AG04449 (cell line): ENCODE data around the gene RBM33.

Experiments
- CTCF ChIA-PET: fragments of 350-600 bp; formaldehyde crosslinking; extraction: SDS; loops from one replicate; lab custom pipeline; 2021; ENCODE audit warnings: antibody characterized with exemption; lab: Yijun Ruan, JAX
- POLR2A ChIA-PET: fragments of 400-600, 350-600 bp; formaldehyde crosslinking; extraction: SDS; loops from one replicate; lab custom pipeline; 2020; ENCODE audit warnings: antibody characterized with exemption, inconsistent platforms; lab: Yijun Ruan, JAX
- DNase-seq: peaks from one replicate; pipeline ENCODE4 v3.0.0-alpha.2; 2010; ENCODE audit warnings: low read depth, low spot score
- H3K4me3 ChIP-seq: 2 replicates; pipeline ENCODE4 v1.5.1; 2011; ENCODE audit warnings: low read depth, mild to moderate bottlenecking, control low read depth, low read length
- TF ChIP-seq, protein P1 (sequence below): IDR thresholded peaks from one replicate; pipeline ENCODE4 v1.5.1; 2011; ENCODE audit warnings: mild to moderate bottlenecking, moderate library complexity, low read length, control low read depth, inconsistent platforms; ENCODE audit not compliant: insufficient read depth; ENCODE audit errors: missing control alignments

Gene RBM33

DNA sequence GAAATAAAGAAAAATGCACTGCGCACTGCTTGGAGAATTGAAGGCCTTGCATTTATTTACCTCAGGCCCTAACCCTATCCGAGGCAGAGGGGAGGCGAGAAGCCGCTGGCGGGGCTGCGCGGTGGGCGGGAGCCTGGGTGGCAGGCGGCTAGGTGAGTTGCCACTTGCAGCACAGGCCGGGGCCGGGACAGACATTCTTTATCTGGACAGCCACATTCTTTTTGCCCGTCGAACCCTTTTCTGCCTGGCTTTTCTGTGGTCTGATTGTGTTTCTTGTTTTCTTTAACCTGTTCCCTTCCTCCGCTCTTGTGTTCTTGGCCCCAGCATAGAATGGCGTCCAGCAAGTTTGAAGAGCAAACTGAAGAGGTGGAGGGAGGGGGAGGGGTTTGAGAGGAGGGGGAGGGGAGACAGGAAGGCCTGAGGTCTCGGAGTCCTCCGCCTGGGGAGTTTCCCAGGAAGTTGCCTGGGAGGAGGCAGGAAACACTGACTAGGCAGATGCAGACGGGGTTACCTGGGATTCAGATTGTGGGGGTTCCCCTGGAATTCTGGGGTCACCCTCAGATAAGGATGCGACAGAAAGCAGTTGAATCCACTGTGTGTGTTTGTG lies 162.7 kb downstream of the RBM33 start:
- DNase-seq = no peak
- POLR2A ChIA-PET = no interaction called here
- CTCF ChIA-PET = interaction anchor here (1.8 kb wide), 1 partner anchor 971 kb away, joined by 4 read pairs; no protein-coding TSS in a partner anchor
- TF ChIP-seq, protein P1, sequence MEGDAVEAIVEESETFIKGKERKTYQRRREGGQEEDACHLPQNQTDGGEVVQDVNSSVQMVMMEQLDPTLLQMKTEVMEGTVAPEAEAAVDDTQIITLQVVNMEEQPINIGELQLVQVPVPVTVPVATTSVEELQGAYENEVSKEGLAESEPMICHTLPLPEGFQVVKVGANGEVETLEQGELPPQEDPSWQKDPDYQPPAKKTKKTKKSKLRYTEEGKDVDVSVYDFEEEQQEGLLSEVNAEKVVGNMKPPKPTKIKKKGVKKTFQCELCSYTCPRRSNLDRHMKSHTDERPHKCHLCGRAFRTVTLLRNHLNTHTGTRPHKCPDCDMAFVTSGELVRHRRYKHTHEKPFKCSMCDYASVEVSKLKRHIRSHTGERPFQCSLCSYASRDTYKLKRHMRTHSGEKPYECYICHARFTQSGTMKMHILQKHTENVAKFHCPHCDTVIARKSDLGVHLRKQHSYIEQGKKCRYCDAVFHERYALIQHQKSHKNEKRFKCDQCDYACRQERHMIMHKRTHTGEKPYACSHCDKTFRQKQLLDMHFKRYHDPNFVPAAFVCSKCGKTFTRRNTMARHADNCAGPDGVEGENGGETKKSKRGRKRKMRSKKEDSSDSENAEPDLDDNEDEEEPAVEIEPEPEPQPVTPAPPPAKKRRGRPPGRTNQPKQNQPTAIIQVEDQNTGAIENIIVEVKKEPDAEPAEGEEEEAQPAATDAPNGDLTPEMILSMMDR = no peak
- no peak overlapping the region for H3K4me3 ChIP-seq

DNA sequence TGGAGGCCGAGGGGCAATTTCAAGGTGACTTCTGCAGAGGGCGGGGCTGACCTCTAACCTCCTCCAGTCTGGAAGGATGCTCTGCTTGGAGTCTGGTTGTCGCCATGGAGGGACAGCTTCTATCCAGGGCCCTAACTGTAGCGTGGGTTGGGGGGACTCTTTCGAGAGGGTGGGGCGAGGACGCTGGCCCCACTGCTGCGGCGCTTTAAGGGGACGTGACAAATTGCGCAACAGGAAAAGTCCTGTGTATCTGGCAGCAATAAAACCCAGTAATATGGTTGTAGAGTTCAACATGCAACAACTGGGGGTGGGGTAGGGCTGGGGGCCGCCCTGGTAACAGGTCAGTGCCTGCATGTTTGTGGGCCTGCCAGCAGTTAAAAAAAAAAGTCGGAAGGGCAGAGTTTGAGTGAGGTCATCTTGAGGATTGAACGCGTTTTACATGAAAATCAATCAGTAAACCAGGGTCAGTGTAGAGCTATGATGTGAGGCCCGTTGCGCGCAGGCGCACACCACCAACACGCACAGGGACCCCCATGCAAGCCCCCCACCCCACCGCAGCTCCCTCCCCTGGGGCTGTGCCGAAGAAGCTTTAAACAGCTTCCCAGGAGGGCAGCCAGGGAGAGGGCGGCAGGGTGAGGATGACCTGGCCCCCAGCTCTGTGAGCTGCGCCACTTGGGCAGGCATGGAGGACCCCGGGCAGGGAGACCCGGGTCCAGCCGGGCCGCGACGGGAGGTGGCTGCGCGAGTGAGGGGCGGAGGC lies 163.5 kb downstream of the RBM33 start:
- CTCF ChIA-PET = interaction anchor here (1.1 kb wide), 1 partner anchor 1008 kb away, joined by 3 read pairs; no protein-coding TSS in a partner anchor
- POLR2A ChIA-PET = no interaction called here
- no peak overlapping the region for H3K4me3 ChIP-seq
- no peak for DNase-seq
- TF ChIP-seq, protein P1 = no peak

DNA sequence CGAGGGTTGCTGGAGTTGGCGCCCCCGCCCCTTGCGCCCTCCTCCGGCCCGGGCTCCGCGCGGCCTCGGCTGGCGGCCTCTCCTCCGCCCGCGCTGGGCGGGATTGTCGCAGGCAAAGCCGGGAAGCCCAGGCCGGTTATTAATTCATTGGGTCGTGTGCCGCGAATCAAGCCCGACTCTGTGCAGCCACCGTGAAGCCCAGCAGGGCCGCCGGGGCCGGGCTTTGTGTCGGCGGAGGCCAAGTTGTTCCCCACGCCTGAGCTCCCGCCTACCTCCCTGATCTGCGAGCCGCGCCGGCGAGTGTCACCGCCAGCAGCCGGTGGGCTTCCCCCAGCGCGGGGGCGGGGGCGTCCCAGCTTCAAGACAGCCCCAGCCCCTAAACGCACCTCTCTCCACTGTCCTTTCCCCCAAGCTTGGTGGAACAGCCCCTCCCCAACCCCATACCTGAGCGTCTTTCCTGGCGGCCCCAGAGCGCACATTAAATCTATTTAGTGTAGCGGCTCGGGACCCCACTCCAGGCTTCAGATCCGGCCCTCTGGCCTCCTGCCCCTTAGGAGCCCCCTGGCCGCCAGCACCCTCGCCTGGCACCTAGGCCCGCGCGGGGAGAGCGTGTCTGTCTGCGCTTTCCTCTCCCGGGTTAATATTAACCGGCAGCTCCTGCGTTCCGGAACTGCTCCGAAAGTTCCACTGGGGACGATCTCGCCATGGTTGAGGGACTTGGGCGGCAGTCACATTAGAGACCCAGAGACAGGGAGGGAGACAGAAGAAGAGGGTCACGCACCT lies 164.3 kb downstream of the RBM33 start:
- TF ChIP-seq, protein P1 = no peak
- no peak overlapping the region for H3K4me3 ChIP-seq
- DNase-seq = no peak
- CTCF ChIA-PET = interaction anchor here (1.1 kb wide), 2 partner anchors 10 to 1007 kb away, joined by 3 read pairs; no protein-coding TSS in a partner anchor
- POLR2A ChIA-PET = no interaction called here

DNA sequence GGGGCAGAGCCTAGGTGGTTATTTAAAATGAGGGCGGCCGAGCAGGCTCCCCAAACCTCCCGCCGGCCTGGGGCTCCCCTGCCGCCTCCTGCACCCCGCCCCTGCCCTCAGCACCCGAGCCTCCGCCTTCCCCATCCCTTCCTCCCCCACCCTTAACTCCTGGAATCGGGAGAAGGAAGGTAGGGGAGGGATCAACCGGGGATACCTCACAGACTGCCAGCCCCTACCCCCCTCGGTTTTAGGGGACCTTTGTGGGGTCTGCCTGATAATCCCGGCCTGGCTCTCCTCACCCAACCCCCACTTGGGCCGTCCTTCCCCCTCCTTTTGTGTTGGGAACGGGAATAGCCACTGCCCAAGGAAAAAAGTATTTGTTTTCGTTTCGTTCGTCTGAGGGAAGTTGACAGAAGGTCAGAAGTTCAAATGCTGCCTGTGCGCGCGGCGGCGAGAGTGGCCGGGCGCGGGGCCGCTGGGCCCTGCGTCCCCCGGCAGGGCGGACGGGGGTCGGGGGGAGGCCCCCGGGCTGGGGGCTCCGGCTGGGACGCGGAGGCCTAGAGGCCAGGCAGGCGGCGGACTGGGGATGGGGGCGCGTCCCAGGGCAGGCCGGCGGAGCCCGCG lies 165.0 kb downstream of the RBM33 start:
- TF ChIP-seq, protein P1 = no peak
- no peak overlapping the region for H3K4me3 ChIP-seq
- ChIA-PET CTCF (interaction anchor here (1.1 to 1.8 kb wide), 2 partner anchors 10 to 1007 kb away, joined by 3 to 8 read pairs; no protein-coding TSS in a partner anchor), POLR2A (no interaction called here)
- no peak for DNase-seq

DNA sequence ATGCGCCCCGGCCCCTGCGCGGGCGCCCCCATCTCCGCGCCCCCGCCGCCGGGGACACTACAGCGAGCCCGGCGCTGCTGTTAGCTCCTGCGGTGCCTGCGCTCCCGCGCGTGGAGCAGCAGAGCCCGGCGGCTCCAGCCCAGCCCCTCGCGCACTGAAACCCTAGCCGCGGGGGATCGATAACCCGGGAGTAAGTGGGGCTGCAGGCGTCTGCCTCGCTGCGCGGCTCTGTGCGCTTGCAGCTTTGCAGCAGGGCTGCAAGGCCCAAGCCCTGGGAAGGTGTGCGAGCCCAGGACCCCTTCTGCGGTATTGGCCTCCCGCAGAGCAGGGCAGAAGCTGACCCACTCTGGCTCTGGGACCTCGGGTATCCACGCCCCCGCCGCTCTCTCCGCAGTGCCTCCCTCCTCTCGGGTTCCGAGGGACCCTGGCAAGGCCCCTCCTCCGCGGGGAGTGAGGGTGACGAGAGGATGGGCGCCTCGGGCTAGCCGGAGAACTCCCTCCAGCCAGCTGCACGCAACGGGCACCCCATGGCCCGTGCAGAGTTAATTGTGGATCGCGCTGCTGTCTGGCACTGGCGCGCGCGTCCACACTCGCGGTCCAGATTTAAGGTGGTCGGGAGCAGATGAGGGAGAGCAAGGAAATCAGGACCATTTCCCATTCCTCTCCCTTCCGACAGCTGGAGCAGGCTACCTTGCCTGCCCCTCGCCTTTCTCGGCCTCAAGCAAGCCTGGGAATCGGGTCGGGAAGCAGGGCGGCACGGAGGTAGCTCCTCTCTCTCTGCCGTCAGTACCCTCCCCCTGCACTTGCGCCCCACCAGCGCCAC lies 165.7 kb downstream of the RBM33 start:
- CTCF ChIA-PET = interaction anchor here (1.8 kb wide), 1 partner anchor 1007 kb away, joined by 8 read pairs; no protein-coding TSS in a partner anchor
- H3K4me3 ChIP-seq = no peak overlapping the region
- POLR2A ChIA-PET = no interaction called here
- no peak for DNase-seq
- TF ChIP-seq, protein P1 = no peak
